Heart left ventricle (tissue), 16 donors: ENCODE data around the gene LMO4. TPM values are rescaled to one million over a fixed set of nuclear protein-coding genes. Genes with fewer than 3 reads are reported as not detected.

ENCODE experiments used
- ATAC-seq, 4 donors: fragments of 200-7000 bp; cut with Tn5 transposase; one replicate each; pipeline ENCODE4 v1.9.1; 2020 to 2022; ENCODE audit warnings: moderate library complexity in 4 of 4, mild to moderate bottlenecking in 3 of 4, moderate number of reproducible peaks in 1 of 4
- DNase-seq, 5 donors: peaks; one replicate each; pipeline ENCODE4 v3.0.0-alpha.2; 2020
- H3K27ac ChIP-seq, 12 donors: fragments of 200-600 bp; sonication (generic) in 4 of 12; one replicate each; pipeline versions ENCODE4 v1.5.0 to v1.8.0; 2016 to 2022; ENCODE audit warnings: mild to moderate bottlenecking in 2 of 12
- H3K27me3 ChIP-seq, 9 donors: fragments of 200-600 bp; sonication (generic) in 2 of 9; one replicate each; pipeline versions ENCODE4 v1.5.1 to v1.8.0; 2016 to 2022; ENCODE audit warnings: mild to moderate bottlenecking in 3 of 9
- H3K36me3 ChIP-seq, 9 donors: fragments of 200-600 bp; sonication (generic) in 2 of 9; one replicate each; pipeline versions ENCODE4 v1.5.0 to v1.8.0; 2018 to 2022; ENCODE audit warnings: mild to moderate bottlenecking in 2 of 9
- H3K4me1 ChIP-seq, 12 donors: fragments of 200-600 bp; sonication (generic) in 4 of 12; one replicate each; pipeline versions ENCODE4 v1.5.0 to v1.8.0; 2016 to 2022; ENCODE audit warnings: mild to moderate bottlenecking in 3 of 12
- H3K4me3 ChIP-seq, 12 donors: fragments of 200-600 bp; sonication (generic) in 4 of 12; one replicate each; pipeline versions ENCODE4 v1.5.0 to v1.8.0; 2017 to 2022; ENCODE audit warnings: mild to moderate bottlenecking in 9 of 12, moderate library complexity in 4 of 12
- H3K9me3 ChIP-seq, 12 donors: fragments of 200-600 bp; sonication (generic) in 4 of 12; one replicate each; pipeline versions ENCODE4 v1.5.0 to v1.8.0; 2016 to 2022; ENCODE audit warnings: mild to moderate bottlenecking in 1 of 12
- CTCF ChIP-seq, 12 donors: fragments of 200-600 bp; sonication (generic) in 4 of 12; IDR thresholded peaks; one replicate each; pipeline versions ENCODE4 v1.5.0 to v1.8.0; 2018 to 2022; ENCODE audit warnings: antibody characterized with exemption in 12 of 12, mild to moderate bottlenecking in 5 of 12
- POLR2A ChIP-seq, 2 donors: fragments of 450-650 bp; IDR thresholded peaks; one replicate each; pipeline ENCODE4 v1.6.1; 2017; ENCODE audit warnings: antibody characterized with exemption in 2 of 2, mild to moderate bottlenecking in 2 of 2, moderate library complexity in 2 of 2
- WGBS, 4 donors: extraction: QIAGEN DNeasy Blood & Tissue Kit in 2 of 4; methylation state at CpG; one replicate each; pipeline versions ENCODE4 v1.1.5 to v1.1.7; 2013 to 2018; 5-methylcytosine and 5-hydroxymethylcytosine counted together
- intact Hi-C, 10 donors: fragments of 100-400 bp; cut with DNase I; formaldehyde crosslinking; loops; one replicate each; pipeline versions ENCODE4 v1.11.1 to v1.14.2; 2022
- polyA plus RNA-seq, 2 donors: library from polyadenylated mRNA; stranded (reverse); fragments of 200-250 nt; gene quantifications; one replicate each; pipeline ENCODE4 v1.2.3, GENCODE V29; 2013
- total RNA-seq, 9 donors: library from RNA; depleted of rRNA in 2 of 9; stranded (reverse); fragments of >200 nt in 2 of 9; fragmentation: NEBNext Ultra II Directional in 3 of 9; extraction: Animal tissue kit (Norgen Biotek cat#: 25700) in 3 of 9; gene quantifications; one replicate each; pipeline versions ENCODE4 v1.1.0 to v1.2.4, GENCODE V29; 2016 to 2023
- donor health status: ischemic (EF 13 %, LVEDD 7.1; RV severe dilation, severe dysfunction).
- donor health status: healthy with polysubstance abuse.
- donor health status: DM: no; HTN: yes; CAD: no.
- donor health status: DM: no; HTN: no; CAD: no.
- donor health status: ischemic (EF 25% LVEDD 6.9; RV normal size, moderate dysfunction).
- donor health status: ischemic (EF 25% LVEDD 5.7; RV mildly dilated, moderate dysfunction).
- donor health status: healthy.
- donor health status: DM: yes; HTN: yes; CAD: no.
- donor health status: ischemic (EF 35%, LVEDD 5.7; RV mildly dilated, moderate dysfunction).
- donor health status: nonischemic (EF 11% LVEDD 7.7; RV severe dilation, severe dysfunction).
- donor health status: DM: yes; HTN: yes; CAD: no.
- donor health status: PGD.
- donor health status: ischemic (EF 29% LVEDD 5.4; RV normal size, mild dysfunction).
- donor health status: nonischemic (EF 23%, LVEDD 6.1; RV moderate dilation, normal function).

LMO4 gene
- total and polyA plus RNA-seq, 11 donors: 23.3 to 60.7 (median 29.6) TPM

GRCh38 chr1:87356591-87356990 is 27.9 kb downstream of the LMO4 start:
- peaks cover 0 to 7% (median 0%) of the 10 kb centered on the region in 12 donors for H3K4me1 ChIP-seq
- no peaks in the 10 kb centered on the region for H3K36me3 ChIP-seq
- H3K9me3 ChIP-seq: peaks cover 0 to 7% (median 0%) of the 10 kb centered on the region in 12 donors
- intact Hi-C loops: no loop called here
- DNase-seq (no peak), ATAC-seq (no peak)
- no peak overlapping the region for H3K4me3 ChIP-seq
- H3K27me3 ChIP-seq: no peaks in the 10 kb centered on the region
- TF ChIP-seq CTCF (IDR thresholded peaks at IDR 0.05) (no peak), POLR2A (IDR thresholded peaks at IDR 0.05) (no peak)
- 88 to 90% (median 89%) methylated on average over 5 of the region's 5 CpGs for WGBS, 4 donors
- no peak overlapping the region for H3K27ac ChIP-seq

GRCh38 chr1:87358219-87358618 is 29.5 kb downstream of the LMO4 start:
- peaks cover 0 to 7% (median 0%) of the 10 kb centered on the region in 12 donors for H3K4me1 ChIP-seq
- no peak overlapping the region for H3K4me3 ChIP-seq
- WGBS, 4 donors: 85 to 100% (median 89%) methylated on average over 1 of the region's 1 CpG
- ATAC-seq (no peak), DNase-seq (no peak)
- H3K27ac ChIP-seq: no peak overlapping the region
- H3K9me3 ChIP-seq: peaks cover 0 to 7% (median 0%) of the 10 kb centered on the region in 12 donors
- TF ChIP-seq CTCF (IDR thresholded peaks at IDR 0.05) (no peak), POLR2A (IDR thresholded peaks at IDR 0.05) (no peak)
- H3K27me3 ChIP-seq: no peaks in the 10 kb centered on the region
- intact Hi-C loops: no loop called here
- H3K36me3 ChIP-seq: no peaks in the 10 kb centered on the region

GRCh38 chr1:87359586-87359985 is 30.9 kb downstream of the LMO4 start:
- H3K9me3 ChIP-seq: peaks cover 0 to 7% (median 0%) of the 10 kb centered on the region in 12 donors
- no peak overlapping the region for H3K27ac ChIP-seq
- WGBS, 4 donors: 97 to 100% (median 99%) methylated on average over 1 of the region's 1 CpG
- no peak for ATAC-seq
- peaks cover 0 to 7% (median 0%) of the 10 kb centered on the region in 12 donors for H3K4me1 ChIP-seq
- intact Hi-C loops: no loop called here
- no peaks in the 10 kb centered on the region for H3K36me3 ChIP-seq
- H3K4me3 ChIP-seq: no peak overlapping the region
- no peaks in the 10 kb centered on the region for H3K27me3 ChIP-seq
- TF ChIP-seq POLR2A (IDR thresholded peaks at IDR 0.05): no peak
- TF ChIP-seq CTCF (IDR thresholded peaks at IDR 0.05): no peak
- DNase-seq: no peak

GRCh38 chr1:87362063-87362833 is 33.6 kb downstream of the LMO4 start:
- H3K4me1 ChIP-seq: peaks cover 0 to 3% (median 0%) of the 10 kb centered on the region in 12 donors
- 77 to 81% (median 79%) methylated on average over 5 of the region's 5 CpGs for whole genome bisulfite sequencing, 4 donors
- no peak overlapping the region for H3K27ac ChIP-seq
- H3K9me3 ChIP-seq: peaks cover 0 to 15% (median 0%) of the 10 kb centered on the region in 12 donors
- no peaks in the 10 kb centered on the region for H3K27me3 ChIP-seq
- no peak for DNase-seq
- H3K4me3 ChIP-seq: no peak overlapping the region
- intact Hi-C loops: loop anchor here in 1 of 10 donors (10.0 kb wide), 1 partner anchor 103 kb away; no protein-coding TSS in a partner anchor
- no peak for TF ChIP-seq POLR2A (IDR thresholded peaks at IDR 0.05)
- no peak for TF ChIP-seq CTCF (IDR thresholded peaks at IDR 0.05)
- H3K36me3 ChIP-seq: no peaks in the 10 kb centered on the region
- ATAC-seq: no peak
